GM18502 (cell line): ENCODE results near the gene CASZ1.

Experiments used
- ATAC-seq: cut with Tn5 transposase; IDR thresholded peaks from one replicate; pipeline ENCODE4 v1.9.1; 2021; ENCODE audit warnings: mild to moderate bottlenecking; ENCODE audit not compliant: unreplicated experiment, poor library complexity

Gene CASZ1

GRCh38 chr1:10796029-10796944, at the start of gene CASZ1:
Gene CASZ1, minus strand, starts transcription at chr1:10796646. Its CDS starts 102,757 bp downstream, at chr1:10693889.
- no peak for ATAC-seq

- no peak for ATAC-seq
Measured at GRCh38 chr1:10843697-10844096, 47.3 kb upstream of the CASZ1 start.

GRCh38 chr1:10841118-10841517, 44.7 kb upstream of the CASZ1 start:
- ATAC-seq = no peak

GRCh38 chr1:10839188-10839770, 42.8 kb upstream of the CASZ1 start:
- ATAC-seq = no peak

GRCh38 chr1:10838541-10838940, 42.1 kb upstream of the CASZ1 start:
- ATAC-seq = no peak

- ATAC-seq = no peak
Measured at GRCh38 chr1:10836726-10837125, 40.3 kb upstream of the CASZ1 start.

GRCh38 chr1:10835822-10836421, 39.5 kb upstream of the CASZ1 start:
- no peak for ATAC-seq

GRCh38 chr1:10835421-10835820, 39.0 kb upstream of the CASZ1 start:
- no peak for ATAC-seq

GRCh38 chr1:10834770-10835412, 38.4 kb upstream of the CASZ1 start:
- ATAC-seq = no peak

GRCh38 chr1:10833630-10834557, 37.4 kb upstream of the CASZ1 start:
- ATAC-seq = no peak

- no peak for ATAC-seq
Measured at GRCh38 chr1:10832703-10833102, 36.3 kb upstream of the CASZ1 start.

- ATAC-seq = no peak
Measured at GRCh38 chr1:10830961-10831668, 34.7 kb upstream of the CASZ1 start.

- no peak for ATAC-seq
Measured at GRCh38 chr1:10829965-10830515, 33.6 kb upstream of the CASZ1 start.

GRCh38 chr1:10829067-10829818, 32.8 kb upstream of the CASZ1 start:
- no peak for ATAC-seq

GRCh38 chr1:10827377-10828333, 31.2 kb upstream of the CASZ1 start:
- no peak for ATAC-seq

GRCh38 chr1:10825592-10825991, 29.1 kb upstream of the CASZ1 start:
- no peak for ATAC-seq
